D721Med (cell line): ENCODE results near the gene ZNF212.

ENCODE experiments used
- DNase-seq: peaks from one replicate; pipeline ENCODE4 v3.0.0; 2011; ENCODE audit warnings: low spot score; ENCODE audit not compliant: insufficient read length
- FAIRE-seq: peaks from 2 replicates; lab custom pipeline; 2011; peaks lifted over from hg19 to GRCh38; lab: Jason Lieb, UNC
- CTCF ChIP-seq: IDR thresholded peaks from 2 replicates; pipeline ENCODE4 v1.5.1; 2012; ENCODE audit warnings: mild to moderate bottlenecking, control low read depth; ENCODE audit not compliant: insufficient read depth; ENCODE audit errors: missing control alignments

Gene ZNF212

GRCh38 chr7:149209518-149210269, 29.8 kb upstream of the ZNF212 start:
- DNase-seq: peak; percentile 68
- no peak for FAIRE-seq

GRCh38 chr7:149210551-149210950, 28.9 kb upstream of the ZNF212 start:
- no peak for FAIRE-seq
- no peak for DNase-seq
- no peak for TF ChIP-seq CTCF

More at GRCh38 chr7:149209518-149210269, 29.8 kb upstream of the ZNF212 start:
- TF ChIP-seq CTCF: peak; percentile 62

- no peak for FAIRE-seq
- TF ChIP-seq CTCF: no peak
- DNase-seq: no peak
Measured at GRCh38 chr7:149214020-149214720, 25.3 kb upstream of the ZNF212 start.

- FAIRE-seq: no peak
- no peak for DNase-seq
- TF ChIP-seq CTCF: no peak
Measured at GRCh38 chr7:149216402-149216801, 23.0 kb upstream of the ZNF212 start.

- TF ChIP-seq CTCF: no peak
- FAIRE-seq: no peak
- DNase-seq: no peak
Measured at GRCh38 chr7:149217570-149217969, 21.9 kb upstream of the ZNF212 start.

GRCh38 chr7:149218469-149219420, 20.7 kb upstream of the ZNF212 start:
- TF ChIP-seq CTCF: no peak
- DNase-seq (no peak), FAIRE-seq (no peak)
